ENCODE measurements around the gene AQP12B. TPM values are rescaled to one million over a fixed set of nuclear protein-coding genes. Genes with fewer than 3 reads are reported as not detected.

Gene AQP12B
- total RNA-seq, 1 experiment from 2014 or later = not detected

GRCh38 chr2:240713071-240713927, 30.6 kb upstream of the AQP12B start:
- intact Hi-C loops (cut with micrococcal nuclease; ENCODE audit: unreplicated experiment) = loop anchor here (5.0 kb wide), 1 partner anchor 196 kb away; no protein-coding TSS in a partner anchor
- no peak for TF ChIP-seq CTCF (IDR thresholded peaks at IDR 0.05; ENCODE audit: unreplicated experiment)
- no peak for DNase-seq
- CTCF ChIA-PET = no interaction called here
- Mint-ChIP-seq H3K36me3 (ENCODE audit: insufficient read depth, unreplicated experiment) (peaks cover 48% of the 10 kb centered on the region), H3K4me1 (ENCODE audit: low read depth, unreplicated experiment) (no peaks in the 10 kb centered on the region), H3K4me3 (ENCODE audit: low read depth, unreplicated experiment) (no peak overlapping the region), H3K27me3 (ENCODE audit: unreplicated experiment) (peaks cover 25% of the 10 kb centered on the region), H3K9me3 (ENCODE audit: low read depth, unreplicated experiment) (no peaks in the 10 kb centered on the region), H3K27ac (ENCODE audit: unreplicated experiment) (peak overlapping the region; percentile 48)
- BruUV-seq (replicated peaks) = no TSS peak

GRCh38 chr2:240712121-240712520, 29.4 kb upstream of the AQP12B start:
- Mint-ChIP-seq H3K9me3 (ENCODE audit: low read depth, unreplicated experiment) (no peaks in the 10 kb centered on the region), H3K36me3 (ENCODE audit: insufficient read depth, unreplicated experiment) (peaks cover 48% of the 10 kb centered on the region), H3K27ac (ENCODE audit: unreplicated experiment) (no peak overlapping the region), H3K4me3 (ENCODE audit: low read depth, unreplicated experiment) (no peak overlapping the region), H3K4me1 (ENCODE audit: low read depth, unreplicated experiment) (no peaks in the 10 kb centered on the region), H3K27me3 (ENCODE audit: unreplicated experiment) (peaks cover 37% of the 10 kb centered on the region)
- DNase-seq = no peak
- intact Hi-C loops (cut with micrococcal nuclease; ENCODE audit: unreplicated experiment) = loop anchor here (5.0 kb wide), 1 partner anchor 195 kb away; no protein-coding TSS in a partner anchor
- CTCF ChIA-PET = no interaction called here
- TF ChIP-seq CTCF (IDR thresholded peaks at IDR 0.05; ENCODE audit: unreplicated experiment) = no peak
- BruUV-seq (replicated peaks) = no TSS peak

GRCh38 chr2:240711701-240712100, 29.0 kb upstream of the AQP12B start:
- peaks cover 41% of the 10 kb centered on the region for H3K27me3 Mint-ChIP-seq (ENCODE audit: unreplicated experiment)
- H3K27ac Mint-ChIP-seq (ENCODE audit: unreplicated experiment) = no peak overlapping the region
- no peak for DNase-seq
- BruUV-seq (replicated peaks) = no TSS peak
- no peaks in the 10 kb centered on the region for H3K9me3 Mint-ChIP-seq (ENCODE audit: low read depth, unreplicated experiment)
- H3K4me1 Mint-ChIP-seq (ENCODE audit: low read depth, unreplicated experiment) = no peaks in the 10 kb centered on the region
- H3K36me3 Mint-ChIP-seq (ENCODE audit: insufficient read depth, unreplicated experiment) = peaks cover 45% of the 10 kb centered on the region
- intact Hi-C loops (cut with micrococcal nuclease; ENCODE audit: unreplicated experiment) = loop anchor here (5.0 kb wide), 1 partner anchor 194 kb away; no protein-coding TSS in a partner anchor
- no peak for TF ChIP-seq CTCF (IDR thresholded peaks at IDR 0.05; ENCODE audit: unreplicated experiment)
- CTCF ChIA-PET = no interaction called here
- H3K4me3 Mint-ChIP-seq (ENCODE audit: low read depth, unreplicated experiment) = no peak overlapping the region

- CTCF ChIA-PET = no interaction called here
- TF ChIP-seq CTCF (IDR thresholded peaks at IDR 0.05; ENCODE audit: unreplicated experiment) = no peak
Measured at GRCh38 chr2:240711296-240711695, 28.6 kb upstream of the AQP12B start.

More at GRCh38 chr2:240711296-240711695, 28.6 kb upstream of the AQP12B start:
- H3K36me3 Mint-ChIP-seq (ENCODE audit: insufficient read depth, unreplicated experiment) = peaks cover 41% of the 10 kb centered on the region
- H3K4me3 Mint-ChIP-seq (ENCODE audit: low read depth, unreplicated experiment) = no peak overlapping the region
- no peaks in the 10 kb centered on the region for H3K9me3 Mint-ChIP-seq (ENCODE audit: low read depth, unreplicated experiment)
- no peak overlapping the region for H3K27ac Mint-ChIP-seq (ENCODE audit: unreplicated experiment)
- no TSS peak for BruUV-seq (replicated peaks)
- intact Hi-C loops (cut with micrococcal nuclease; ENCODE audit: unreplicated experiment) = loop anchor here (5.0 kb wide), 1 partner anchor 194 kb away; no protein-coding TSS in a partner anchor
- no peaks in the 10 kb centered on the region for H3K4me1 Mint-ChIP-seq (ENCODE audit: low read depth, unreplicated experiment)
- no peak for DNase-seq
- H3K27me3 Mint-ChIP-seq (ENCODE audit: unreplicated experiment) = peaks cover 45% of the 10 kb centered on the region

Data from Calu3 (cell line).